ENCODE data around the gene NPFFR2.
A peak's percentile ranks its signal among the peaks of the same experiment; 100 is the strongest.
"Not testable (repeated sequence)": the region's sequence is repeated elsewhere in the genome, so short reads cannot be mapped to it uniquely, and the experiment has no call there.

Gene NPFFR2

DNA sequence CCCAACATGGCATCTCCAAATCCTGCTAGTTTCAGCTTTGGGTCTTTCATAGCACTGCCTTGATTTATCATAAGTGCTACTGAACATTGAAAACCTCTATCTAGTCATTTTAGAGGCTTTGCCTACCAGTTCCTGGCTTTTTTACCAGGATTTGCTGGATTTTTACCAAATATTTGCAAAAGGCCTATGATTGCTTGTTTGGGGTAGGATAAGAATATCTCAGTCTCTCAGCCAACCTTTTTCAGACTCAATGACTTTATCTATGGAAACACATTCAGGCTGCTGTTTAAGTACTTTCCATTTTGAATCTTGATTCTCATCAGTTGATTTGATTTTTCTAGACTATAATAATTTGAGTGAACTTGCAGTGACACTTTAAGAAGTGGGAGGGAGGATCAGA, 80.1 kb downstream of the NPFFR2 start:
- no peak for DNase-seq (ENCODE audit: low read depth)

GRCh38 chr4:72112514-72113156, 80.8 kb downstream of the NPFFR2 start:
- peak; percentile 48 for DNase-seq (ENCODE audit: low read depth)

DNA sequence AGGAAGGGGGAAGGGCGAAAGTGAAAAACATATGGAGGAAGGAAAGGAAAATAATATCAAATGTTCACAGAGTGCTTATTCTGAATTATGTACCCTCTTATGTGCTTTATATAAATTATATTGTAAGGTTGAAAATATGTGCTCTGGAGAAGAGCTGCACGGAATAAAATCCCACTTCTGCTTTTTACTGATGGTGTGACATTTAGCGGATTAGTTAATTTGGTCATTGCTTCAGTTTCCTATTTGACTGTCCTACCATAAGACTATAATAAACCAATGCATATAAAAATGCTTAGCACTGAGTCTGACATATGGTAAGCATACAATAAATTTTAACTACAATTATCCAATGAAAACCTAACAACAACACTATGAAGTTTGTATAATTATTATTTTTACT, 86.2 kb downstream of the NPFFR2 start:
- no peak for DNase-seq (ENCODE audit: low read depth)

GRCh38 chr4:72119946-72120345, 88.1 kb downstream of the NPFFR2 start:
- no peak for DNase-seq (ENCODE audit: low read depth)

- no peak for DNase-seq (ENCODE audit: low read depth)
Observed at GRCh38 chr4:72128741-72129140, 96.9 kb downstream of the NPFFR2 start.

DNA sequence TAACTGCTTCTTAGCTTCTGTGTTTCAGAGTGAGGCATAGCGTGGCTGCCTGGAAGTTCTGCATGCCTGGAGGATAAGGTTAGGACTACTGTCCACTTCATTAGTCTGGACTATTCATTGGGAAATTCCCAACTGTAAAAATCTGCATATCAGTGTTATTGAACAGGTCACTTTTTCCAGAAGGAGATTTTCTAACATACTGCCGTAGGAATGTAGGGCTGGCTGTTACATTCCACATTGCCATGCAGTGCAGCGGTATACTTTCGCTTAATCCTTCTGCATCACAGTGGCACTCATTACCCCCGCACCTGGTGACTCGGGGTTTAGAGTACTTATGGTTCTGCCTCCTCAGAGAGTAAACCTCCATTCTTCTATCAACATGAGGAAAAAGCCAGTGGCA, 104.6 kb downstream of the NPFFR2 start:
- no peak for DNase-seq (ENCODE audit: low read depth)

- not testable (repeated sequence) for DNase-seq (ENCODE audit: low read depth)
Observed at GRCh38 chr4:72139997-72140396, 108.2 kb downstream of the NPFFR2 start.

GRCh38 chr4:72144241-72144640, 112.4 kb downstream of the NPFFR2 start:
- no peak for DNase-seq (ENCODE audit: low read depth)

DNA sequence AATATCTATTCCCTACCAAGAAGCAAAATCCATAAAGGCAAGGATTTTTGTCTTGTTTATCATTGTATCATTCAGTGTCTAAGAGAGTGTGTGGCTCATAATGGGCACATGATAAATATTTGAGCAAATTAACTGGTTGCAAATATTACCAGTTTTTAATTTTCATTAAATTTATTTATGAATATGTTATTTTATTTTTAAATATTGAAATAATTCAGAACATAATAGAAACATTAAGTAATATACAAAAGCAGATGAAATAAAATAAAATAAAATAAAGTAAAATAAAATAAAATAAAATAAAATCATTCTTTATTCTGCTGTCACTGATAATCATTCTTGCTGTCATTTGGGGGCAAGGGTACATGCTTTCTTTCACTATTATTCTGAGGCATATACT, 120.9 kb downstream of the NPFFR2 start:
- DNase-seq (ENCODE audit: low read depth), result no peak

- not testable (repeated sequence) for DNase-seq (ENCODE audit: low read depth)
Observed at GRCh38 chr4:72153634-72154033, 121.8 kb downstream of the NPFFR2 start.

- DNase-seq (ENCODE audit: low read depth), result not testable (repeated sequence)
Observed at GRCh38 chr4:72169285-72169684, 137.5 kb downstream of the NPFFR2 start.

GRCh38 chr4:72169861-72170260, 138.1 kb downstream of the NPFFR2 start:
- no peak for DNase-seq (ENCODE audit: low read depth)

GRCh38 chr4:72171761-72172160, 140.0 kb downstream of the NPFFR2 start:
- DNase-seq (ENCODE audit: low read depth), result no peak

- no peak for DNase-seq (ENCODE audit: low read depth)
Observed at GRCh38 chr4:72179342-72179741, 147.5 kb downstream of the NPFFR2 start.

DNA sequence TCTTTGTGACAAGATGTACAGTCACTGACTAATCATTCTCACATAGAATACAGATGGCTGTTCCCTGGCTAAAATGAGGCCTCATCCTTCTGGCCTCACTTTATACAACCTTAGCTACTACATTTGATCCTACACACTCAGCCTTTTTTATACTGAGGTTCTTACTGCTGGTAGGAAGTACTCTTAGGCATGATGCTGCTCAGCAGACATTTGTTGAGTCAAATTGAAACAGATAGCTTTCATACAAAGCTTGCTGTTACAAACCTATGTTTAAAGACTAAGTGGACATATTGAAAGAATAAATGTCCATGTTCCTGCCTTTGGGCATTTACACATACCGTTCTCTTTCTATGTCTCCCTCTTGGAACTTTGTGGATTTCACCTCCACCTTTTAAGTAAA, 154.9 kb downstream of the NPFFR2 start:
- no peak for DNase-seq (ENCODE audit: low read depth)

DNA sequence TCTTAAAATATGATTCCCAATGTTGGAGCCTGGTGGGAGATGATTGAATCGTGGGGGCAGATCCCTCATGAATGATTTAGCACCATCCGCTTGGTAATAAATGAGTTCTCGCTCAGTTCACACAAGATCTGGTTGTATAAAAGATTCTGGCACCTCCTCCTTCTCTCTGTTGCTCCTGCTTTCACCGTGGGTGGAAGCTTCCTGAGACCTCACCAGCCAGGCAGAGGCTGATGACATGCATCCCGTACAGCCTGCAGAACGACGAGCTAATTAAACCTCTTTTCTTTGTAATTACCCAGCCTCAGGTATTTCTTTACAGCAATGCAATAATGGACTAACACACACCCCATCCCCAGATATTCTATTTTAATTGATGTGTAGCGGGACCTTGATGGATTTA, 162.2 kb downstream of the NPFFR2 start:
- no peak for DNase-seq (ENCODE audit: low read depth)

- no peak for DNase-seq (ENCODE audit: low read depth)
Observed at GRCh38 chr4:72194453-72194852, 162.7 kb downstream of the NPFFR2 start.

All from EH (cell line).